ENCODE data around the gene FGGY. TPM values are rescaled to one million over a fixed set of nuclear protein-coding genes. Genes with fewer than 3 reads are reported as not detected.

The FGGY gene
- total RNA-seq, 2 experiments from 2014 or later = 11.9 to 13.6 TPM

GRCh38 chr1:59452026-59452425, 155.1 kb downstream of the FGGY start:
- intact Hi-C loops (cut with micrococcal nuclease) = no loop called here
- Mint-ChIP-seq H3K4me3 (no peak overlapping the region), H3K4me1 (ENCODE audit: low read depth) (no peaks in the 10 kb centered on the region), H3K27ac (no peak overlapping the region), H3K9me3 (no peaks in the 10 kb centered on the region), H3K27me3 (no peaks in the 10 kb centered on the region), H3K36me3 (ENCODE audit: low read depth) (no peaks in the 10 kb centered on the region)
- CTCF ChIA-PET = no interaction called here
- no peak for TF ChIP-seq CTCF (IDR thresholded peaks at IDR 0.05)
- DNase-seq (no peak), ATAC-seq (no peak)
- POLR2A ChIA-PET = no interaction called here

GRCh38 chr1:59452559-59452958, 155.7 kb downstream of the FGGY start:
- no peaks in the 10 kb centered on the region for H3K36me3 Mint-ChIP-seq (ENCODE audit: low read depth)
- no peak for TF ChIP-seq CTCF (IDR thresholded peaks at IDR 0.05)
- no peaks in the 10 kb centered on the region for H3K4me1 Mint-ChIP-seq (ENCODE audit: low read depth)
- CTCF ChIA-PET = no interaction called here
- POLR2A ChIA-PET = no interaction called here
- DNase-seq (no peak), ATAC-seq (no peak)
- intact Hi-C loops (cut with micrococcal nuclease) = no loop called here
- no peaks in the 10 kb centered on the region for H3K27me3 Mint-ChIP-seq
- no peaks in the 10 kb centered on the region for H3K9me3 Mint-ChIP-seq
- H3K27ac Mint-ChIP-seq = no peak overlapping the region
- H3K4me3 Mint-ChIP-seq = no peak overlapping the region

DNA sequence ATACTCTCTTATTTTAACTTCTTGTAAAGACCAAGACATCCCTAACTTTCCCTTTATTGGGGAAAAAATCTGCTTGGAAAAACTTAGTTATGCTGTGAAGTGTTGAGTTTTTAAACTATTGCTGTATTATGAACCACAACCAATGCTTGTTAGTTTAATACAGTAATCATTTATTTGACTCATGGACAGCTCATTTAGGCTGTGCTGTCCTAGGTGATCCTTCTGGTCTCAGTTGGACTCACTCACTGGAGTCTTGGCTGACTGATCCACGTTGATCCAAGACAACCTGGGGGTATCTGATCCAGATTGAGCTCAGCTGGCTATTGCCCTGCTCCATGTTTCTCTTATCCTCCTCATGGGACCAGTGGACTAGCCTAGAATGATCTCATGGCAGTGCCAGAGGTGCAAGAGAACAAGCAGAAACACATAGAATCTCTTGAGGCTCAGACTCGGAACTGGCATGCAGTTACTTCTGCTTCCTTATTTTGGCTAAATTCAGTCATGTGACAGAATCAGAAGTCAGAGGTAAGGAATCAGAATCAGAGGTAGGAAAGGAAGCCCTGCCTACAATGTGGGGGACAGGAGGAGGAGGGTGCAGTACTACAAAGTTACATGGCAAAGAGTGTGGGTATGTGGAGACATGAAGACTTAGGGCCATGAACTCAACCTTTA, 156.5 kb downstream of the FGGY start:
- no peaks in the 10 kb centered on the region for H3K27me3 Mint-ChIP-seq
- H3K36me3 Mint-ChIP-seq (ENCODE audit: low read depth) = no peaks in the 10 kb centered on the region
- ATAC-seq = no peak
- intact Hi-C loops (cut with micrococcal nuclease) = no loop called here
- DNase-seq = no peak
- POLR2A ChIA-PET = no interaction called here
- H3K4me1 Mint-ChIP-seq (ENCODE audit: low read depth) = no peaks in the 10 kb centered on the region
- H3K9me3 Mint-ChIP-seq = no peaks in the 10 kb centered on the region
- H3K4me3 Mint-ChIP-seq = no peak overlapping the region
- CTCF ChIA-PET = interaction anchor here (1.1 kb wide), 1 partner anchor 60 kb away, joined by 3 read pairs; no protein-coding TSS in a partner anchor
- no peak overlapping the region for H3K27ac Mint-ChIP-seq
- no peak for TF ChIP-seq CTCF (IDR thresholded peaks at IDR 0.05)

DNA sequence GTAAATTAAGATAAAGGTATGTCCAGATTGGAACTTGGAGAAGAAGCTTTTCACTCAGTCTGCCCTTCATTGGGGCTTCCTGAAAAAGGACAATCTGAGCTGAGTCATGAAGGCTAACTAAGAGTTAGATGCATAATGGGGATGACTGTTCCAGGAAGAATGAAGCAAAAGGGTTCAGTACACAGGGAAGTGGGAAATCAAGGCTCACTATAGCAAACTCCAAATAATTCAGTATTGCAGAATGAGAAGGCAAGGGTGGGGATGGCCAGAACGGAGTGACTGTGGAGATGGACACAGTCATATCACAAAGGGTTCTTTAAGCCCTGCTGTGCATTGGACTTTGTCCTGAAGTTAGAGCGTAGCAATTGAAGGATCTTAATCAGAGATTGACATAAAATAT, 158.3 kb downstream of the FGGY start:
- Mint-ChIP-seq H3K27me3 (no peaks in the 10 kb centered on the region), H3K4me3 (no peak overlapping the region), H3K27ac (no peak overlapping the region), H3K36me3 (ENCODE audit: low read depth) (peaks cover 5% of the 10 kb centered on the region), H3K4me1 (ENCODE audit: low read depth) (no peaks in the 10 kb centered on the region), H3K9me3 (peaks cover 3% of the 10 kb centered on the region)
- intact Hi-C loops (cut with micrococcal nuclease) = no loop called here
- TF ChIP-seq CTCF (IDR thresholded peaks at IDR 0.05) = no peak
- ChIA-PET POLR2A (interaction anchor here (0.7 kb wide), 1 partner anchor 114 kb away, joined by 3 read pairs; no protein-coding TSS in a partner anchor), CTCF (no interaction called here)
- ATAC-seq (no peak), DNase-seq (no peak)

GRCh38 chr1:59457786-59458185, 160.9 kb downstream of the FGGY start:
- ATAC-seq (no peak), DNase-seq (no peak)
- CTCF ChIA-PET = interaction anchor here (1.1 kb wide), 1 partner anchor 242 kb away, joined by 3 read pairs; no protein-coding TSS in a partner anchor
- Mint-ChIP-seq H3K27me3 (no peaks in the 10 kb centered on the region), H3K4me3 (no peak overlapping the region), H3K36me3 (ENCODE audit: low read depth) (peaks cover 13% of the 10 kb centered on the region), H3K27ac (no peak overlapping the region), H3K4me1 (ENCODE audit: low read depth) (peaks cover 5% of the 10 kb centered on the region), H3K9me3 (peaks cover 7% of the 10 kb centered on the region)
- intact Hi-C loops (cut with micrococcal nuclease) = no loop called here
- POLR2A ChIA-PET = no interaction called here
- no peak for TF ChIP-seq CTCF (IDR thresholded peaks at IDR 0.05)
